B cell (primary cell): ENCODE data around the gene RARA. TPM values are rescaled to one million over a fixed set of nuclear protein-coding genes. Genes with fewer than 3 reads are reported as not detected.
A peak's percentile ranks its signal among the peaks of the same experiment; 100 is the strongest.

Experiments used
- ATAC-seq: fragments of 200-7000 bp; cut with Tn5 transposase; one replicate; pipeline ENCODE4 v1.10.0; 2021; ENCODE audit warnings: low read depth, mild to moderate bottlenecking, moderate number of reproducible peaks, moderate library complexity
- CTCF ChIA-PET: fragments of 350-600 bp; sonication (Branson Sonifier 250); formaldehyde crosslinking; loops from one replicate; lab custom pipeline; 2021; ENCODE audit warnings: antibody characterized with exemption, inconsistent platforms; lab: Charles Lee
- POLR2A ChIA-PET: fragments of 350-600 bp; sonication (Branson Sonifier 250); formaldehyde crosslinking; loops from one replicate; lab custom pipeline; 2021; ENCODE audit warnings: antibody characterized with exemption; lab: Charles Lee
- DNase-seq: peaks from one replicate; pipeline ENCODE4 v3.0.0; 2013
- H2AFZ ChIP-seq: 2 replicates; pipeline ENCODE4 v1.6.1; 2012; ENCODE audit warnings: mild to moderate bottlenecking, low read depth, low read length; ENCODE audit not compliant: insufficient read depth, poor library complexity, severe bottlenecking
- H3K27ac ChIP-seq, 2 donors: 1 replicate in 1 of 2; 2 replicates in 1 of 2; pipeline ENCODE4 v1.5.1; 2012 to 2013; ENCODE audit warnings: low read length in 2 of 2, mild to moderate bottlenecking in 2 of 2, moderate library complexity in 1 of 2
- H3K27me3 ChIP-seq, 4 experiments: fragments of 200-600 bp in 1 of 4; sonication (generic) in 1 of 4; replicated peaks in 1 of 4; 1 replicate in 2 of 4; 2 replicates in 2 of 4; pipeline versions ENCODE4 v1.6.1 to v1.7.0; 2013 to 2016; ENCODE audit warnings: low read length in 3 of 4, mild to moderate bottlenecking in 2 of 4, mixed read lengths in 1 of 4, moderate library complexity in 1 of 4; ENCODE audit not compliant: insufficient read depth in 4 of 4, control insufficient read depth in 3 of 4; ENCODE audit errors: control extremely low read depth in 1 of 4
- H3K36me3 ChIP-seq, 2 experiments: replicated peaks in 1 of 2; 1 replicate in 1 of 2; 2 replicates in 1 of 2; pipeline versions ENCODE4 v1.6.1 to v1.7.1; 2013; ENCODE audit warnings: low read length in 1 of 2; ENCODE audit not compliant: insufficient read depth in 2 of 2, control insufficient read depth in 1 of 2; ENCODE audit errors: control extremely low read depth in 1 of 2, extremely low read depth in 1 of 2
- H3K4me1 ChIP-seq, 2 donors: fragments of 200-600 bp in 1 of 2; sonication (generic) in 1 of 2; 1 replicate in 1 of 2; 2 replicates in 1 of 2; pipeline versions ENCODE4 v1.5.1 to v1.6.1; 2013 to 2017; ENCODE audit warnings: low read length in 2 of 2; ENCODE audit not compliant: control insufficient read depth in 2 of 2, insufficient read depth in 2 of 2
- H3K4me2 ChIP-seq: replicated peaks from 2 replicates; pipeline ENCODE3; 2012; ENCODE audit warnings: mild to moderate bottlenecking, low read depth, low read length; ENCODE audit not compliant: poor library complexity, severe bottlenecking
- H3K4me3 ChIP-seq, 5 experiments: fragments of 200-600 bp in 1 of 5; sonication (generic) in 1 of 5; 1 replicate in 3 of 5; 2 replicates in 2 of 5; pipeline versions ENCODE4 v1.5.1 to v1.7.0; 2011 to 2016; ENCODE audit warnings: low read length in 4 of 5, mild to moderate bottlenecking in 4 of 5, low read depth in 2 of 5, control low read depth in 1 of 5, moderate library complexity in 1 of 5; ENCODE audit not compliant: insufficient read depth in 1 of 5; ENCODE audit errors: control extremely low read depth in 1 of 5, extremely low read depth in 1 of 5
- H3K79me2 ChIP-seq: fragments of 200-600 bp; sonication (generic); one replicate; pipeline ENCODE4 v1.6.0; 2016; ENCODE audit warnings: low read length; ENCODE audit not compliant: control insufficient read depth, insufficient read depth
- H3K9ac ChIP-seq: fragments of 200-600 bp; sonication (generic); 2 replicates; pipeline ENCODE4 v1.6.1; 2017; ENCODE audit warnings: mild to moderate bottlenecking, low read length, moderate library complexity
- H3K9me3 ChIP-seq, 3 donors: one replicate each; pipeline versions ENCODE4 v1.6.1 to v1.7.1; 2013; ENCODE audit warnings: low read length in 2 of 3; ENCODE audit not compliant: control insufficient read depth in 2 of 3, insufficient read depth in 1 of 3; ENCODE audit errors: control extremely low read depth in 1 of 3
- H4K20me1 ChIP-seq: 2 replicates; pipeline ENCODE4 v1.6.0; 2012; ENCODE audit warnings: mild to moderate bottlenecking, low read length; ENCODE audit not compliant: insufficient read depth, control insufficient read depth, poor library complexity, severe bottlenecking
- H3K27ac Mint-ChIP-seq: one replicate; pipeline ENCODE4 v1.8.0; 2021; ENCODE audit warnings: mixed read lengths
- H3K27me3 Mint-ChIP-seq: one replicate; pipeline ENCODE4 v1.8.0; 2021; ENCODE audit warnings: mixed read lengths
- H3K4me1 Mint-ChIP-seq: one replicate; pipeline ENCODE4 v1.8.0; 2021; ENCODE audit warnings: mixed read lengths
- H3K4me3 Mint-ChIP-seq: one replicate; pipeline ENCODE4 v1.8.0; 2021; ENCODE audit warnings: mixed read lengths
- H3K9me3 Mint-ChIP-seq: one replicate; pipeline ENCODE4 v1.8.0; 2022; ENCODE audit warnings: mixed read lengths; ENCODE audit not compliant: insufficient read depth
- CTCF ChIP-seq: fragments of 200-600 bp; IDR thresholded peaks from one replicate; pipeline ENCODE4 v1.8.0; 2022; ENCODE audit warnings: antibody characterized with exemption, mild to moderate bottlenecking
- EZH2 ChIP-seq: IDR thresholded peaks from 2 replicates; pipeline ENCODE4 v1.6.1; 2012; ENCODE audit warnings: borderline replicate concordance, low read depth, mild to moderate bottlenecking, moderate library complexity, low read length; ENCODE audit not compliant: insufficient read depth, poor library complexity, severe bottlenecking
- WGBS: methylation state at CpG from one replicate; pipeline ENCODE4 v1.1.5; 2013; ENCODE audit warnings: missing lambda C conversion rate; ENCODE audit not compliant: insufficient coverage; 5-methylcytosine and 5-hydroxymethylcytosine counted together
- intact Hi-C: fragments of 100-400 bp; cut with micrococcal nuclease; formaldehyde crosslinking; loops from one replicate; pipeline ENCODE4 v1.10.0; 2022
- polyA plus RNA-seq: library from polyadenylated mRNA; depleted of rRNA; stranded (reverse); fragments of >200 nt; gene quantifications from 2 replicates; pipeline ENCODE4 v1.2.3, GENCODE V29; 2012
- total RNA-seq, 2 donors: library from RNA; stranded (reverse); fragments of 120-200 nt in 1 of 2; gene quantifications; 1 replicate in 1 of 2; 2 replicates in 1 of 2; pipeline versions ENCODE4 v1.2.3 to v1.2.4, GENCODE V29; 2013 to 2022

Gene RARA
- total and polyA plus RNA-seq, 2 donors (not counting 1 experiment from before 2014, with no cell fraction given), result 20.7 to 86.2 TPM

DNA sequence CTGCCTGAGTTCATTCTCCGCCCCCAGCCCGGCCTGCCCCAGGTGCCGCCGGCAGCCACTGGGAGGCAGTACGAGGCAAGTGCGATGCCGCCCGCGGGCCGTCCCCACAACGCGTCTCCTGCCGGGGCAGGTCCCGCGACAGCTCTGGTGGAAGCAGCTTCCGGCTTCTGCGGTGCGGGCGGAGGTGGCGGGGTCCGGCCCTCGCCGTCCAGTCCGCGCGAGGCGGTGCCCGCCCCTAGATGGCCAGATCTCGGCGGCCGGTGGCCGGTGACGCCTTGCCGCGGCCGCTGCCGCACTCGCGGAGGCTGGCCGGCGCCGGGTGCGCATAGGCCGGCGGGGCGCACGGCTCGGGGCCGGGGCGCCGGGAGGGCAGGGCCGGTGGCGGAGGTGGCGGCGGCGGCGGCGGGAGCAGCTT, 53.7 kb downstream of the RARA start:
- Histone ChIP-seq H3K9ac (peak overlapping the region; percentile 45), H3K27ac (no peak overlapping the region), H2AFZ (peak overlapping the region; percentile 74), H3K79me2 (no peaks in the 10 kb centered on the region), H3K9me3 (peaks cover 0 to 6% (median 0%) of the 10 kb centered on the region in 3 donors), H4K20me1 (no peaks in the 10 kb centered on the region), H3K4me1 (peaks cover 15 to 17% of the 10 kb centered on the region in 2 donors), H3K36me3 (no peaks in the 10 kb centered on the region), H3K4me2 (peak overlapping the region; percentile 90), H3K4me3 (peak overlapping the region in 4 of 5 experiments; percentile 28 to 58 (median 52)), H3K27me3 (peaks cover 0 to 34% (median 8%) of the 10 kb centered on the region in 4 experiments)
- ATAC-seq (peak; percentile 80), DNase-seq (peak; percentile 86)
- Mint-ChIP-seq H3K27ac (peak overlapping the region; percentile 34), H3K9me3 (no peaks in the 10 kb centered on the region), H3K27me3 (peaks cover 12% of the 10 kb centered on the region), H3K4me3 (peak overlapping the region; percentile 85), H3K4me1 (peaks cover 12% of the 10 kb centered on the region)
- intact Hi-C loops, result loop anchor here (1.0 to 5.0 kb wide), 4 partner anchors 169 to 1304 kb away; no protein-coding TSS in a partner anchor
- peak; percentile 70 for TF ChIP-seq CTCF
- no peak for TF ChIP-seq EZH2
- under 1% methylated on average over 58 of the region's 58 CpGs for WGBS
- ChIA-PET CTCF (interaction anchor here (0.6 to 15.9 kb wide), 13 partner anchors 31 to 1286 kb away, joined by 3 to 871 read pairs (median 4); partner anchors contain the start of genes CDC6, RARA and TOP2A), POLR2A (interaction anchor here (1.1 to 1.4 kb wide), 3 partner anchors 171 to 202 kb away, joined by 3 to 4 read pairs (median 3); no protein-coding TSS in a partner anchor)
